SK-N-SH treated with all-trans-retinoic acid at 6 μM for 48 hours (cell line): ENCODE measurements around the gene RELA.

Source experiments
- ATAC-seq: fragments of 200-7000 bp; cut with Tn5 transposase; 3 replicates; pipeline ENCODE4 v1.9.1; 2020; ENCODE audit warnings: mild to moderate bottlenecking, moderate library complexity
- ARNTL ChIP-seq: fragments of 450-650 bp; formaldehyde crosslinking; IDR thresholded peaks from 2 replicates; pipeline ENCODE4 v1.5.0; 2020; ENCODE audit warnings: low read depth, mild to moderate bottlenecking, moderate library complexity, borderline replicate concordance
- BACH2 ChIP-seq: fragments of 250-450 bp; sonication (Bioruptor Pico); IDR thresholded peaks from 2 replicates; pipeline ENCODE4 v1.9.0; 2021; ENCODE audit warnings: mild to moderate bottlenecking, borderline replicate concordance
- CSDC2 ChIP-seq: fragments of 250-450 bp; sonication (Bioruptor Pico); IDR thresholded peaks from 2 replicates; pipeline ENCODE4 v1.5.0; 2020; ENCODE audit warnings: mild to moderate bottlenecking, moderate library complexity
- ESRRG ChIP-seq: fragments of 250-450 bp; sonication (Bioruptor Pico); IDR thresholded peaks from 2 replicates; pipeline ENCODE4 v1.6.1; 2021; ENCODE audit warnings: mild to moderate bottlenecking
- GLIS3 ChIP-seq: fragments of 250-450 bp; sonication (Bioruptor Pico); IDR thresholded peaks from 2 replicates; pipeline ENCODE4 v1.5.0; 2020; ENCODE audit warnings: mild to moderate bottlenecking, moderate library complexity
- ISL1 ChIP-seq: fragments of 250-450 bp; sonication (Bioruptor Pico); IDR thresholded peaks from 2 replicates; pipeline ENCODE4 v2.1.2; 2022; ENCODE audit warnings: mild to moderate bottlenecking, moderate library complexity
- OSR1 ChIP-seq: fragments of 250-450 bp; sonication (Bioruptor Pico); IDR thresholded peaks from 2 replicates; pipeline ENCODE4 v1.8.0; 2022; ENCODE audit warnings: moderate library complexity, mild to moderate bottlenecking, inconsistent platforms
- PATZ1 ChIP-seq: fragments of 250-450 bp; sonication (Bioruptor Pico); IDR thresholded peaks from 2 replicates; pipeline ENCODE4 v1.8.0; 2020; ENCODE audit warnings: mild to moderate bottlenecking, moderate library complexity, borderline replicate concordance
- POU6F1 ChIP-seq: fragments of 250-450 bp; sonication (Bioruptor Pico); IDR thresholded peaks from 2 replicates; pipeline ENCODE4 v1.8.0; 2021; ENCODE audit warnings: low read depth, mild to moderate bottlenecking, moderate library complexity, borderline replicate concordance
- PPARA ChIP-seq: fragments of 250-450 bp; sonication (Bioruptor Pico); IDR thresholded peaks from 2 replicates; pipeline ENCODE4 v1.5.0; 2020; ENCODE audit warnings: mild to moderate bottlenecking, borderline replicate concordance
- RARB ChIP-seq: fragments of 250-450 bp; sonication (Bioruptor Pico); IDR thresholded peaks from 2 replicates; pipeline ENCODE4 v1.8.0; 2021; ENCODE audit warnings: mild to moderate bottlenecking, moderate library complexity
- SNAI2 ChIP-seq: fragments of 250-450 bp; sonication (Bioruptor Pico); IDR thresholded peaks from 2 replicates; pipeline ENCODE4 v1.5.0; 2020; ENCODE audit warnings: mild to moderate bottlenecking, moderate library complexity
- TCF4 ChIP-seq: fragments of 250-450 bp; sonication (Bioruptor Pico); IDR thresholded peaks from 2 replicates; pipeline ENCODE4 v1.8.0; 2021; ENCODE audit warnings: mild to moderate bottlenecking, moderate library complexity, borderline replicate concordance
- TOX ChIP-seq: fragments of 250-450 bp; sonication (Bioruptor Pico); IDR thresholded peaks from 2 replicates; pipeline ENCODE4 v1.8.0; 2021; ENCODE audit warnings: mild to moderate bottlenecking, moderate library complexity, borderline replicate concordance
- TSHZ2 ChIP-seq: fragments of 250-450 bp; sonication (Bioruptor Pico); IDR thresholded peaks from 2 replicates; pipeline ENCODE4 v1.5.0; 2020; ENCODE audit warnings: mild to moderate bottlenecking, moderate library complexity
- ZC3H10 ChIP-seq: fragments of 250-450 bp; sonication (Bioruptor Pico); IDR thresholded peaks from 2 replicates; pipeline ENCODE4 v1.5.1; 2021; ENCODE audit warnings: mild to moderate bottlenecking, moderate library complexity
- ZFP3 ChIP-seq: fragments of 250-450 bp; sonication (Bioruptor Pico); IDR thresholded peaks from 2 replicates; pipeline ENCODE4 v1.5.0; 2020; ENCODE audit warnings: mild to moderate bottlenecking, moderate library complexity
- ZFP30 ChIP-seq: fragments of 450-650 bp; formaldehyde crosslinking; IDR thresholded peaks from 2 replicates; pipeline ENCODE4 v1.5.0; 2022; ENCODE audit warnings: mild to moderate bottlenecking, moderate library complexity
- ZNF565 ChIP-seq: fragments of 450-650 bp; formaldehyde crosslinking; conservative IDR thresholded peaks from 2 replicates; pipeline ENCODE4 v1.5.0; 2020; ENCODE audit warnings: low read depth, mild to moderate bottlenecking, moderate library complexity
- ZNF70 ChIP-seq: fragments of 450-650 bp; formaldehyde crosslinking; IDR thresholded peaks from 2 replicates; pipeline ENCODE4 v1.5.0; 2020; ENCODE audit warnings: mild to moderate bottlenecking, moderate library complexity
- ZNF8 ChIP-seq: fragments of 450-650 bp; formaldehyde crosslinking; IDR thresholded peaks from 2 replicates; pipeline ENCODE4 v1.5.0; 2020; ENCODE audit warnings: mild to moderate bottlenecking, moderate library complexity
- TF ChIP-seq, protein P1 (sequence below): fragments of 250-450 bp; sonication (Bioruptor Pico); IDR thresholded peaks from 2 replicates; pipeline ENCODE4 v1.5.1; 2020; ENCODE audit warnings: low read depth, mild to moderate bottlenecking, moderate library complexity
- TF ChIP-seq, protein P2 (sequence below): fragments of 250-450 bp; sonication (Bioruptor Pico); IDR thresholded peaks from 2 replicates; pipeline ENCODE4 v1.5.1; 2021; ENCODE audit warnings: mild to moderate bottlenecking, moderate library complexity

Gene RELA

GRCh38 chr11:65654375-65655349 lies 8.1 kb downstream of the RELA start (continued):
- TF ChIP-seq PPARA (CRISPR knock-in tag) = no peak
- no peak for TF ChIP-seq ISL1 (CRISPR knock-in tag)
- TF ChIP-seq, all 23 proteins: peak for 0

- ATAC-seq = peak; percentile 3
- TF ChIP-seq ZC3H10 (CRISPR knock-in tag) = 0 out of 2 replicates have a peak, but pooled peaks have one; percentile 11
- TF ChIP-seq ARNTL = no peak
- TF ChIP-seq TCF4 (CRISPR knock-in tag) = no peak
- TF ChIP-seq ISL1 (CRISPR knock-in tag) = no peak
- TF ChIP-seq TSHZ2 (CRISPR knock-in tag) = no peak
- no peak for TF ChIP-seq PATZ1 (CRISPR knock-in tag)
- no peak for TF ChIP-seq ZFP30 (CRISPR knock-in tag)
- no peak for TF ChIP-seq BACH2
- no peak for TF ChIP-seq OSR1
- no peak for TF ChIP-seq ESRRG (CRISPR knock-in tag)
- peak; percentile 71; the same call in 1 of the 2 replicates for TF ChIP-seq PPARA (CRISPR knock-in tag)
- TF ChIP-seq GLIS3 (CRISPR knock-in tag) = no peak
- no peak for TF ChIP-seq CSDC2 (CRISPR knock-in tag)
- no peak for TF ChIP-seq SNAI2 (CRISPR knock-in tag)
- no peak for TF ChIP-seq ZFP3 (CRISPR knock-in tag)
- TF ChIP-seq TOX (CRISPR knock-in tag) = no peak
- TF ChIP-seq ZNF70 (CRISPR knock-in tag) = no peak
- 0 out of 2 replicates have a peak, but pooled peaks have one; percentile 21 for TF ChIP-seq ZNF8 (CRISPR knock-in tag)
- no peak for TF ChIP-seq RARB (CRISPR knock-in tag)
- TF ChIP-seq, protein P1, sequence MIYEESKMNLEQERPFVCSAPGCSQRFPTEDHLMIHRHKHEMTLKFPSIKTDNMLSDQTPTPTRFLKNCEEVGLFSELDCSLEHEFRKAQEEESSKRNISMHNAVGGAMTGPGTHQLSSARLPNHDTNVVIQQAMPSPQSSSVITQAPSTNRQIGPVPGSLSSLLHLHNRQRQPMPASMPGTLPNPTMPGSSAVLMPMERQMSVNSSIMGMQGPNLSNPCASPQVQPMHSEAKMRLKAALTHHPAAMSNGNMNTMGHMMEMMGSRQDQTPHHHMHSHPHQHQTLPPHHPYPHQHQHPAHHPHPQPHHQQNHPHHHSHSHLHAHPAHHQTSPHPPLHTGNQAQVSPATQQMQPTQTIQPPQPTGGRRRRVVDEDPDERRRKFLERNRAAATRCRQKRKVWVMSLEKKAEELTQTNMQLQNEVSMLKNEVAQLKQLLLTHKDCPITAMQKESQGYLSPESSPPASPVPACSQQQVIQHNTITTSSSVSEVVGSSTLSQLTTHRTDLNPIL (CRISPR knock-in tag) = no peak; the same call in 1 of the 2 replicates
- 0 out of 2 replicates have a peak, but pooled peaks have one; percentile 41 for TF ChIP-seq ZNF565 (CRISPR knock-in tag)
- TF ChIP-seq, protein P2, sequence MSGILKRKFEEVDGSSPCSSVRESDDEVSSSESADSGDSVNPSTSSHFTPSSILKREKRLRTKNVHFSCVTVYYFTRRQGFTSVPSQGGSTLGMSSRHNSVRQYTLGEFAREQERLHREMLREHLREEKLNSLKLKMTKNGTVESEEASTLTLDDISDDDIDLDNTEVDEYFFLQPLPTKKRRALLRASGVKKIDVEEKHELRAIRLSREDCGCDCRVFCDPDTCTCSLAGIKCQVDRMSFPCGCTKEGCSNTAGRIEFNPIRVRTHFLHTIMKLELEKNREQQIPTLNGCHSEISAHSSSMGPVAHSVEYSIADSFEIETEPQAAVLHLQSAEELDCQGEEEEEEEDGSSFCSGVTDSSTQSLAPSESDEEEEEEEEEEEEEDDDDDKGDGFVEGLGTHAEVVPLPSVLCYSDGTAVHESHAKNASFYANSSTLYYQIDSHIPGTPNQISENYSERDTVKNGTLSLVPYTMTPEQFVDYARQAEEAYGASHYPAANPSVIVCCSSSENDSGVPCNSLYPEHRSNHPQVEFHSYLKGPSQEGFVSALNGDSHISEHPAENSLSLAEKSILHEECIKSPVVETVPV = no peak
- no peak for TF ChIP-seq POU6F1 (CRISPR knock-in tag)
Observed at GRCh38 chr11:65653229-65654225, 9.2 kb downstream of the RELA start.
